Globus pallidus (tissue), 1 donor: ENCODE data around the gene ATP11C.
"Not testable (repeated sequence)": the region's sequence is repeated elsewhere in the genome, so short reads cannot be mapped to it uniquely, and the experiment has no call there.

Experiments
- DNase-seq: peaks from one replicate; pipeline ENCODE4 v3.0.0-alpha.2; 2015; ENCODE audit warnings: low spot score

The ATP11C gene

GRCh38 chrX:139856826-139857225 is 76.0 kb downstream of the ATP11C start:
- DNase-seq, result not testable (repeated sequence)

GRCh38 chrX:139851730-139852129 is 81.1 kb downstream of the ATP11C start:
- no peak for DNase-seq

- no peak for DNase-seq
Measured at GRCh38 chrX:139850968-139851367, 81.9 kb downstream of the ATP11C start.

GRCh38 chrX:139844884-139845283 is 88.0 kb downstream of the ATP11C start:
- no peak for DNase-seq

- no peak for DNase-seq
Measured at GRCh38 chrX:139844163-139844562, 88.7 kb downstream of the ATP11C start.

GRCh38 chrX:139842326-139843185 is 90.3 kb downstream of the ATP11C start:
- DNase-seq, result no peak

- not testable (repeated sequence) for DNase-seq
Measured at GRCh38 chrX:139836335-139836734, 96.5 kb downstream of the ATP11C start.

GRCh38 chrX:139834879-139835278 is 98.0 kb downstream of the ATP11C start:
- DNase-seq, result no peak

- DNase-seq, result no peak
Measured at GRCh38 chrX:139832718-139833309, 100.0 kb downstream of the ATP11C start.

- DNase-seq, result no peak
Measured at GRCh38 chrX:139831675-139832456, 101.0 kb downstream of the ATP11C start.

- DNase-seq, result no peak
Measured at GRCh38 chrX:139831017-139831416, 101.8 kb downstream of the ATP11C start.

GRCh38 chrX:139828830-139829229 is 104.0 kb downstream of the ATP11C start:
- no peak for DNase-seq

GRCh38 chrX:139828033-139828432 is 104.8 kb downstream of the ATP11C start:
- DNase-seq, result no peak

GRCh38 chrX:139826065-139827044 is 106.5 kb downstream of the ATP11C start:
- DNase-seq, result peak; percentile 10

GRCh38 chrX:139825618-139826017 is 107.2 kb downstream of the ATP11C start:
- no peak for DNase-seq

GRCh38 chrX:139823806-139824205 is 109.0 kb downstream of the ATP11C start:
- no peak for DNase-seq

GRCh38 chrX:139820358-139820984 is 112.4 kb downstream of the ATP11C start:
- no peak for DNase-seq

GRCh38 chrX:139816204-139816603 is 116.6 kb downstream of the ATP11C start:
- DNase-seq, result no peak

- no peak for DNase-seq
Measured at GRCh38 chrX:139815771-139816170, 117.1 kb downstream of the ATP11C start.

- no peak for DNase-seq
Measured at GRCh38 chrX:139811942-139812629, 120.8 kb downstream of the ATP11C start.
